HEK293T (cell line): ENCODE data around the gene TAF4B.

Experiments used
- LEF1 ChIP-seq: fragments of 450-650 bp; IDR thresholded peaks from 2 replicates; pipeline ENCODE4 v1.6.1; 2017; ENCODE audit warnings: mild to moderate bottlenecking, borderline replicate concordance
- SUZ12 ChIP-seq: fragments of 450-650 bp; IDR thresholded peaks from 2 replicates; pipeline ENCODE4 v1.6.1; 2016; ENCODE audit warnings: mild to moderate bottlenecking
- TARDBP ChIP-seq: fragments of 450-650 bp; IDR thresholded peaks from 2 replicates; pipeline ENCODE4 v1.6.1; 2016

DNA sequence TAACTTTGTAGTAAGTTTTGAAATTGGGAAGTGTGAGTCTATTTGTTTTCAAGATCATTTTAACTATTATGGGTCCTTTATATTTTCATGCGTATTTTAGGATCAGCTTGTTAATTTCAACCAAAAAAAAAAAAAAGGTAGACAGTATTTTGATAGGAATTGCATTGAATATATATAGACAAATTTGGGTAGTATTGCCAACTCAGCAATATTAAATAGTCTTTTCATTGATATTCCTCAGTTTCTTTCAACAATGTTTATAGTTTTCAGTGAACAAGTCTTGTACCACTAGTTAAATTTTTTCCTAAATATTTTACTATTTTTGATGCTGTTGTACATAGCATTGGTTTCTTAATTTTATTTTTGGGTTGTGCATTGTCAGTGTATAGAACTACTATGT lies 149.9 kb downstream of the TAF4B start:
- TF ChIP-seq LEF1 (no peak), TARDBP (no peak), SUZ12 (no peak)
